ENCODE results near the gene FGD2. TPM values are rescaled to one million over a fixed set of nuclear protein-coding genes. Genes with fewer than 3 reads are reported as not detected.

Gene FGD2
- total RNA-seq, 1 experiment from 2014 or later = 0.19 TPM

DNA sequence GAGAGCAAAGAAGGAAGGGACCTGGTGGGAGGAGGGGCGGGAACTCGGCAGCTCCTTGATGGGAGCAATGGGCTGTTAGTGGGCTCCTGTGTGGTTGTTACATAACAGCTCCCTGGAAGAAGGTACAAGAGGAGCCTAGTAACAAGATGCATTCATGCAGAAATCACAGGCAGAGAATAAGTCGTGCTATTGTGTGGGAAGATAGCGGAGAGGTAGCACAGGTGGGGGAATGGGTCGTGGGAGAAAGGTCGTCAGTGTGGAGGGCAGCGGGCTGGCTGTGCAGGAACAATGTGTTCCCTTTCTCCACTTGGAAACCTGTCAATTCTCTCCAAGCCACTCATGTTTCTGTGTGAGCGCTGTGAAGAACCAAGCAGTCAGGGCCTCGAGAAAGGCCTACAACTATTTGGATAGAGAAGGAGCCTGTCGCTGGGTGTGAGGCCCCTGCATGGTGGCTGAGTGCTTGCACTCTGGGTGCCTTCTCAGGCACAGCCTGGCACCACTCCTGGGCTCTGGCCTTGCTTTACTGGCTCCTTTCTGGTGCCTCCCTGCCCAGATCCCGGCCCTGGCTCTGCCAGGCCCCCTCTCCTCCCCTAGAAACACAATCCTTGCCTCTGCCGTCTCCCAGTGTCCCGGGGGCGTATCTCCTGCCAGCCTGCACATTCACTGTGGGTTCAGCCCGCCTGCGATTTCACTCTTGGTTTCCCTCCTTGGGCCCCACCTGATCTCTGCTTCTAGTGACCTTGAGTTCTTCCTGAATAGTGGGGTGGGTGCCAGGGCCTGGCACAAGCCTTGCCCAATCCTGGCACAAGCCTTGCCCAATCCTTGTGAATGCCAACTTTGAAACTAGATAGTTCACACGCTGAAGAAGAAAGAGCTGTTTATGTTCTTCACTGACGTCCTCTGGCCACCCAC lies 7.4 kb upstream of the FGD2 start:
- TF ChIP-seq, protein P1, sequence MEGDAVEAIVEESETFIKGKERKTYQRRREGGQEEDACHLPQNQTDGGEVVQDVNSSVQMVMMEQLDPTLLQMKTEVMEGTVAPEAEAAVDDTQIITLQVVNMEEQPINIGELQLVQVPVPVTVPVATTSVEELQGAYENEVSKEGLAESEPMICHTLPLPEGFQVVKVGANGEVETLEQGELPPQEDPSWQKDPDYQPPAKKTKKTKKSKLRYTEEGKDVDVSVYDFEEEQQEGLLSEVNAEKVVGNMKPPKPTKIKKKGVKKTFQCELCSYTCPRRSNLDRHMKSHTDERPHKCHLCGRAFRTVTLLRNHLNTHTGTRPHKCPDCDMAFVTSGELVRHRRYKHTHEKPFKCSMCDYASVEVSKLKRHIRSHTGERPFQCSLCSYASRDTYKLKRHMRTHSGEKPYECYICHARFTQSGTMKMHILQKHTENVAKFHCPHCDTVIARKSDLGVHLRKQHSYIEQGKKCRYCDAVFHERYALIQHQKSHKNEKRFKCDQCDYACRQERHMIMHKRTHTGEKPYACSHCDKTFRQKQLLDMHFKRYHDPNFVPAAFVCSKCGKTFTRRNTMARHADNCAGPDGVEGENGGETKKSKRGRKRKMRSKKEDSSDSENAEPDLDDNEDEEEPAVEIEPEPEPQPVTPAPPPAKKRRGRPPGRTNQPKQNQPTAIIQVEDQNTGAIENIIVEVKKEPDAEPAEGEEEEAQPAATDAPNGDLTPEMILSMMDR (IDR thresholded peaks at IDR 0.05; ENCODE audit: unreplicated experiment) = no peak
- Mint-ChIP-seq H3K36me3 (ENCODE audit: insufficient read depth, unreplicated experiment) (no peaks in the 10 kb centered on the region), H3K9me3 (ENCODE audit: low read depth, unreplicated experiment) (no peaks in the 10 kb centered on the region), H3K27me3 (ENCODE audit: unreplicated experiment) (peaks cover 92% of the 10 kb centered on the region), H3K4me3 (ENCODE audit: low read depth, unreplicated experiment) (no peak overlapping the region), H3K27ac (ENCODE audit: unreplicated experiment) (no peak overlapping the region), H3K4me1 (ENCODE audit: low read depth, unreplicated experiment) (peaks cover 8% of the 10 kb centered on the region)
- no peak for DNase-seq
- CTCF ChIA-PET = interaction anchor here (0.5 kb wide), 1 partner anchor 1389 kb away, joined by 3 read pairs; no protein-coding TSS in a partner anchor
- intact Hi-C loops (cut with micrococcal nuclease; ENCODE audit: unreplicated experiment) = no loop called here
- no TSS peak for BruUV-seq (replicated peaks)

DNA sequence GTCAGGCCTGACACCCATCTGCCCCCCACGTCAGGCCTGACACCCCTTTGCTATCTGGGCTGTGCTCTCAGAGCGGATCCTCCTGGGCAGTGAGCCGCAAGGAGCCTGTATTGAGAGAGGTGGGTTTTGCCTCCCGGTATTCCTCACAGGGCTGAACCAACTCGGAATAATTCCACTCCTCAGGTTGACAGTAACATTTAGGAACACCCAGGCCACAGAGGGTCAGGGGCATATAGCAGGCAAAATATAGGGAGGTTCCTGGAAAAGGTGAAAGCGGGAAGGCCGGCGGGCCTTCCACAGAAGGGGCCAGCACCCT lies 6.8 kb upstream of the FGD2 start:
- Mint-ChIP-seq H3K27ac (ENCODE audit: unreplicated experiment) (no peak overlapping the region), H3K9me3 (ENCODE audit: low read depth, unreplicated experiment) (no peaks in the 10 kb centered on the region), H3K4me3 (ENCODE audit: low read depth, unreplicated experiment) (no peak overlapping the region), H3K27me3 (ENCODE audit: unreplicated experiment) (peaks cover 86% of the 10 kb centered on the region), H3K4me1 (ENCODE audit: low read depth, unreplicated experiment) (peaks cover 8% of the 10 kb centered on the region), H3K36me3 (ENCODE audit: insufficient read depth, unreplicated experiment) (no peaks in the 10 kb centered on the region)
- intact Hi-C loops (cut with micrococcal nuclease; ENCODE audit: unreplicated experiment) = no loop called here
- BruUV-seq (replicated peaks) = no TSS peak
- CTCF ChIA-PET = no interaction called here
- no peak for DNase-seq
- TF ChIP-seq, protein P1 (IDR thresholded peaks at IDR 0.05; ENCODE audit: unreplicated experiment) = no peak

DNA sequence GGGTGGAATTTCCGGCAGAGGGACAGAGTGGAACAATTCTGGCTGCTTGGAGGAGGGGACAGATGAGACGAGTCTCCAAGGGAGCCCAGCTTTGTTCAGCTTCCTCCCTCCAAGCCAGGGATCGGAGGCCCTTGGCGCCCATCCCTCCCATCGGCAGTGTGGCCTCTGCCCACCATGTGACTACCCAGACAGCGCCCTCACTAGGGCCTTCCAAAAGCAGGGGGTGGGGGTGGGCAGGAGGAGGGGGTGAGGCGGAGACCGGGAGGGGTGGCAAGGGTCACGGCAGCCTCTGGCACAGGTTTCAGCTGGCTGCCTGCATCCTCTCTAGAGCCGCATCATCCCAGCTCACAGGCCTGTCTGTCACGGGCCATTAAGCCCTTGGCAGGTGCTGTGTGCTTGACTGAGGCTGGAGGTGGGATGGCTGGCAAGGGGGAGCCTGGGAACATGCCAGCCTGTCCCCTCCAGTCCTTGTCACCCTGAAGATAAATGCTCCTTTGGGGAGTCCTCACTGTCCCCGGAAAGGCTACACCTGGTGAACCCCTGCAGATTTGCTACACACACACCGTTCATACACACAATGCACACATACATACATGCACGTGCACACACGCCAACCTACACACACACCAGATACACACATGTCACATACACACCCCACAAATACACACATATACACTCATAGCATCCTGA lies 6.2 kb upstream of the FGD2 start:
- H3K36me3 Mint-ChIP-seq (ENCODE audit: insufficient read depth, unreplicated experiment) = no peaks in the 10 kb centered on the region
- CTCF ChIA-PET = no interaction called here
- H3K27me3 Mint-ChIP-seq (ENCODE audit: unreplicated experiment) = peaks cover 81% of the 10 kb centered on the region
- H3K4me1 Mint-ChIP-seq (ENCODE audit: low read depth, unreplicated experiment) = peaks cover 8% of the 10 kb centered on the region
- DNase-seq = no peak
- no TSS peak for BruUV-seq (replicated peaks)
- intact Hi-C loops (cut with micrococcal nuclease; ENCODE audit: unreplicated experiment) = no loop called here
- no peak overlapping the region for H3K27ac Mint-ChIP-seq (ENCODE audit: unreplicated experiment)
- no peaks in the 10 kb centered on the region for H3K9me3 Mint-ChIP-seq (ENCODE audit: low read depth, unreplicated experiment)
- H3K4me3 Mint-ChIP-seq (ENCODE audit: low read depth, unreplicated experiment) = no peak overlapping the region
- TF ChIP-seq, protein P1 (IDR thresholded peaks at IDR 0.05; ENCODE audit: unreplicated experiment) = no peak

DNA sequence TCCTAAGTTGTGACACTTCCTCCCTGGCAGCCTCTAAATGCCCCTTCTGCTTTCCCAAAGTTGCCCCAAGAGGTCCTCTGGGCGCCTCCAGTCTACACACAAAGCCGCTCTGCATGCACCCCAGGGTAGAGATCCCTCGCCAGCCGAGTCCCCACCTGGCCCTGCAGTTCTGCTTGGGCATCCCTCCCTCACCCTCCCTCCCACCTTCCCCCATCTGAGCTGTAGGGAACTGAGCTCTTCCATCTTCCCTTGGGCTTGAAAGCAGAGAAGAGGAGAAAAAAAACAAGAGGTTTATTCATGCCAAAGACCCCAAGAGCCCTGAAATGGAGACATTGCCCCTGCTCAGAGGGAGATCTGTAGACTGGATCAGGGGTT lies 5.7 kb upstream of the FGD2 start:
- no peak overlapping the region for H3K4me3 Mint-ChIP-seq (ENCODE audit: low read depth, unreplicated experiment)
- H3K9me3 Mint-ChIP-seq (ENCODE audit: low read depth, unreplicated experiment) = no peaks in the 10 kb centered on the region

More for the DNA sequence above, 5.7 kb upstream of the FGD2 start:
- CTCF ChIA-PET = interaction anchor here (0.7 kb wide), 1 partner anchor 697 kb away, joined by 7 read pairs; no protein-coding TSS in a partner anchor
- BruUV-seq (replicated peaks) = no TSS peak
- DNase-seq = no peak
- TF ChIP-seq, protein P1 (IDR thresholded peaks at IDR 0.05; ENCODE audit: unreplicated experiment) = no peak
- intact Hi-C loops (cut with micrococcal nuclease; ENCODE audit: unreplicated experiment) = no loop called here
- Mint-ChIP-seq H3K27me3 (ENCODE audit: unreplicated experiment) (peaks cover 76% of the 10 kb centered on the region), H3K4me1 (ENCODE audit: low read depth, unreplicated experiment) (peaks cover 8% of the 10 kb centered on the region), H3K27ac (ENCODE audit: unreplicated experiment) (no peak overlapping the region), H3K36me3 (ENCODE audit: insufficient read depth, unreplicated experiment) (no peaks in the 10 kb centered on the region)
